ENCODE data around the gene DSP. TPM values are rescaled to one million over a fixed set of nuclear protein-coding genes. Genes with fewer than 3 reads are reported as not detected.

The DSP gene
- total RNA-seq, 1 experiment from 2014 or later = 104 TPM

GRCh38 chr6:7578931-7579330 is 37.5 kb downstream of the DSP start:
- no peaks in the 10 kb centered on the region for H3K4me1 ChIP-seq (ENCODE audit: control insufficient read depth in 1 of 2, insufficient read depth in 2 of 2, low read length in 2 of 2)
- no peaks in the 10 kb centered on the region for H3K9me3 ChIP-seq (ENCODE audit: control insufficient read depth in 1 of 2, insufficient read depth in 1 of 2, low read depth in 1 of 2, low read length in 2 of 2)
- H3K27ac ChIP-seq (ENCODE audit: low read depth, low read length) = no peak overlapping the region
- no peak overlapping the region for H3K4me3 ChIP-seq (replicated peaks in 1 of 2; ENCODE audit: low read depth in 1 of 2, low read length in 2 of 2)
- no peaks in the 10 kb centered on the region for H4K20me1 ChIP-seq (ENCODE audit: insufficient read depth)
- ChIA-PET POLR2A (no interaction called here), CTCF (no interaction called here), RAD21 (ENCODE audit: low non-redundant PET in 1 of 2, low total read pairs in 2 of 2, uncharacterized antibody in 2 of 2, unreplicated experiment in 2 of 2) (no interaction called here)
- H3K9me2 ChIP-seq (ENCODE audit: insufficient read depth) = no peaks in the 10 kb centered on the region
- no peak for ATAC-seq
- H2AFZ ChIP-seq (ENCODE audit: low read depth, low read length, poor library complexity, severe bottlenecking) = no peak overlapping the region
- no peak overlapping the region for H3K9ac ChIP-seq (ENCODE audit: low read length)
- no peak for DNase-seq (ENCODE audit: low read depth, low spot score)
- intact Hi-C loops (cut with micrococcal nuclease) = no loop called here
- TF ChIP-seq, protein P1, sequence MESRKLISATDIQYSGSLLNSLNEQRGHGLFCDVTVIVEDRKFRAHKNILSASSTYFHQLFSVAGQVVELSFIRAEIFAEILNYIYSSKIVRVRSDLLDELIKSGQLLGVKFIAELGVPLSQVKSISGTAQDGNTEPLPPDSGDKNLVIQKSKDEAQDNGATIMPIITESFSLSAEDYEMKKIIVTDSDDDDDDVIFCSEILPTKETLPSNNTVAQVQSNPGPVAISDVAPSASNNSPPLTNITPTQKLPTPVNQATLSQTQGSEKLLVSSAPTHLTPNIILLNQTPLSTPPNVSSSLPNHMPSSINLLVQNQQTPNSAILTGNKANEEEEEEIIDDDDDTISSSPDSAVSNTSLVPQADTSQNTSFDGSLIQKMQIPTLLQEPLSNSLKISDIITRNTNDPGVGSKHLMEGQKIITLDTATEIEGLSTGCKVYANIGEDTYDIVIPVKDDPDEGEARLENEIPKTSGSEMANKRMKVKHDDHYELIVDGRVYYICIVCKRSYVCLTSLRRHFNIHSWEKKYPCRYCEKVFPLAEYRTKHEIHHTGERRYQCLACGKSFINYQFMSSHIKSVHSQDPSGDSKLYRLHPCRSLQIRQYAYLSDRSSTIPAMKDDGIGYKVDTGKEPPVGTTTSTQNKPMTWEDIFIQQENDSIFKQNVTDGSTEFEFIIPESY (IDR thresholded peaks at IDR 0.05; ENCODE audit: extremely low read depth, insufficient replicate concordance, low read length) = no peak
- no peak for TF ChIP-seq EZH2 (IDR thresholded peaks at IDR 0.05)
- TF ChIP-seq EGR1 (IDR thresholded peaks at IDR 0.05; ENCODE audit: low read depth) = no peak
- no peak for TF ChIP-seq CEBPB (IDR thresholded peaks at IDR 0.05; ENCODE audit: low read depth)
- no peak overlapping the region for H3K4me2 ChIP-seq (ENCODE audit: low read length)
- no peaks in the 10 kb centered on the region for H3K79me2 ChIP-seq (ENCODE audit: insufficient read depth, low read length)
- BruUV-seq (replicated peaks) = no TSS peak
- H3K36me3 ChIP-seq (ENCODE audit: control insufficient read depth in 1 of 2, insufficient read depth in 2 of 2, low read length in 2 of 2) = peaks cover 77 to 90% of the 10 kb centered on the region in 2 experiments
- H3K27me3 ChIP-seq (ENCODE audit: insufficient read depth, low read length) = no peaks in the 10 kb centered on the region

GRCh38 chr6:7579851-7580250 is 38.4 kb downstream of the DSP start:
- intact Hi-C loops (cut with micrococcal nuclease) = no loop called here
- RAD21 ChIA-PET (ENCODE audit: low non-redundant PET in 1 of 2, low total read pairs in 2 of 2, uncharacterized antibody in 2 of 2, unreplicated experiment in 2 of 2) = no interaction called here
- TF ChIP-seq POLR2AphosphoS5 (IDR thresholded peaks at IDR 0.05; ENCODE audit: low read depth, low read length) (no peak), YY1 (IDR thresholded peaks at IDR 0.05; ENCODE audit: extremely low read depth, insufficient replicate concordance, low read depth, low read length) (no peak), JUND (IDR thresholded peaks at IDR 0.05) (no peak), FOSL1 (IDR thresholded peaks at IDR 0.05; ENCODE audit: low read depth) (no peak), SRF (IDR thresholded peaks at IDR 0.05; ENCODE audit: low read depth) (no peak), EGR1 (IDR thresholded peaks at IDR 0.05; ENCODE audit: low read depth) (no peak)
- H3K9me3 ChIP-seq (ENCODE audit: control insufficient read depth in 1 of 2, insufficient read depth in 1 of 2, low read depth in 1 of 2, low read length in 2 of 2) = no peaks in the 10 kb centered on the region
- no peaks in the 10 kb centered on the region for H3K9me2 ChIP-seq (ENCODE audit: insufficient read depth)
- H3K79me2 ChIP-seq (ENCODE audit: insufficient read depth, low read length) = no peaks in the 10 kb centered on the region
- H3K27me3 ChIP-seq (ENCODE audit: insufficient read depth, low read length) = no peaks in the 10 kb centered on the region
- peaks cover 73 to 88% of the 10 kb centered on the region in 2 experiments for H3K36me3 ChIP-seq (ENCODE audit: control insufficient read depth in 1 of 2, insufficient read depth in 2 of 2, low read length in 2 of 2)
- DNase-seq (ENCODE audit: low read depth, low spot score) = no peak
- H3K4me2 ChIP-seq (ENCODE audit: low read length) = no peak overlapping the region
- H3K4me1 ChIP-seq (ENCODE audit: control insufficient read depth in 1 of 2, insufficient read depth in 2 of 2, low read length in 2 of 2) = no peaks in the 10 kb centered on the region
- H3K9ac ChIP-seq (ENCODE audit: low read length) = no peak overlapping the region
- H3K27ac ChIP-seq (ENCODE audit: low read depth, low read length) = no peak overlapping the region
- no peak overlapping the region for H3K4me3 ChIP-seq (replicated peaks in 1 of 2; ENCODE audit: low read depth in 1 of 2, low read length in 2 of 2)
- no peak overlapping the region for H2AFZ ChIP-seq (ENCODE audit: low read depth, low read length, poor library complexity, severe bottlenecking)
- TSS peak; percentile 22 for BruUV-seq (replicated peaks)
- POLR2A ChIA-PET = no interaction called here
- no peaks in the 10 kb centered on the region for H4K20me1 ChIP-seq (ENCODE audit: insufficient read depth)
- CTCF ChIA-PET = no interaction called here
- no peak for ATAC-seq

Measured in HCT116 (cell line).